SK-N-SH treated with all-trans-retinoic acid at 6 μM for 48 hours (cell line): ENCODE measurements around the gene B9D1.

ENCODE experiments used
- CSDC2 ChIP-seq: fragments of 250-450 bp; sonication (Bioruptor Pico); IDR thresholded peaks from 2 replicates; pipeline ENCODE4 v1.5.0; 2020; ENCODE audit warnings: mild to moderate bottlenecking, moderate library complexity
- ESRRG ChIP-seq: fragments of 250-450 bp; sonication (Bioruptor Pico); IDR thresholded peaks from 2 replicates; pipeline ENCODE4 v1.6.1; 2021; ENCODE audit warnings: mild to moderate bottlenecking
- RARB ChIP-seq: fragments of 250-450 bp; sonication (Bioruptor Pico); IDR thresholded peaks from 2 replicates; pipeline ENCODE4 v1.8.0; 2021; ENCODE audit warnings: mild to moderate bottlenecking, moderate library complexity
- TOX ChIP-seq: fragments of 250-450 bp; sonication (Bioruptor Pico); IDR thresholded peaks from 2 replicates; pipeline ENCODE4 v1.8.0; 2021; ENCODE audit warnings: mild to moderate bottlenecking, moderate library complexity, borderline replicate concordance
- ZFP3 ChIP-seq: fragments of 250-450 bp; sonication (Bioruptor Pico); IDR thresholded peaks from 2 replicates; pipeline ENCODE4 v1.5.0; 2020; ENCODE audit warnings: mild to moderate bottlenecking, moderate library complexity
- ZFP30 ChIP-seq: fragments of 450-650 bp; formaldehyde crosslinking; IDR thresholded peaks from 2 replicates; pipeline ENCODE4 v1.5.0; 2022; ENCODE audit warnings: mild to moderate bottlenecking, moderate library complexity
- ZNF70 ChIP-seq: fragments of 450-650 bp; formaldehyde crosslinking; IDR thresholded peaks from 2 replicates; pipeline ENCODE4 v1.5.0; 2020; ENCODE audit warnings: mild to moderate bottlenecking, moderate library complexity
- ZNF8 ChIP-seq: fragments of 450-650 bp; formaldehyde crosslinking; IDR thresholded peaks from 2 replicates; pipeline ENCODE4 v1.5.0; 2020; ENCODE audit warnings: mild to moderate bottlenecking, moderate library complexity
- TF ChIP-seq, protein P1 (sequence below): fragments of 250-450 bp; sonication (Bioruptor Pico); IDR thresholded peaks from 2 replicates; pipeline ENCODE4 v1.8.0; 2020; ENCODE audit warnings: mild to moderate bottlenecking, moderate library complexity, borderline replicate concordance
- TF ChIP-seq, protein P2 (sequence below): fragments of 250-450 bp; sonication (Bioruptor Pico); IDR thresholded peaks from 2 replicates; pipeline ENCODE4 v1.5.1; 2020; ENCODE audit warnings: low read depth, mild to moderate bottlenecking, moderate library complexity
- TF ChIP-seq, protein P3 (sequence below): fragments of 250-450 bp; sonication (Bioruptor Pico); IDR thresholded peaks from 2 replicates; pipeline ENCODE4 v1.8.0; 2021; ENCODE audit warnings: low read depth, mild to moderate bottlenecking, moderate library complexity, borderline replicate concordance
- TF ChIP-seq, protein P4 (sequence below): fragments of 250-450 bp; sonication (Bioruptor Pico); IDR thresholded peaks from 2 replicates; pipeline ENCODE4 v1.5.0; 2020; ENCODE audit warnings: mild to moderate bottlenecking, moderate library complexity

DNA sequence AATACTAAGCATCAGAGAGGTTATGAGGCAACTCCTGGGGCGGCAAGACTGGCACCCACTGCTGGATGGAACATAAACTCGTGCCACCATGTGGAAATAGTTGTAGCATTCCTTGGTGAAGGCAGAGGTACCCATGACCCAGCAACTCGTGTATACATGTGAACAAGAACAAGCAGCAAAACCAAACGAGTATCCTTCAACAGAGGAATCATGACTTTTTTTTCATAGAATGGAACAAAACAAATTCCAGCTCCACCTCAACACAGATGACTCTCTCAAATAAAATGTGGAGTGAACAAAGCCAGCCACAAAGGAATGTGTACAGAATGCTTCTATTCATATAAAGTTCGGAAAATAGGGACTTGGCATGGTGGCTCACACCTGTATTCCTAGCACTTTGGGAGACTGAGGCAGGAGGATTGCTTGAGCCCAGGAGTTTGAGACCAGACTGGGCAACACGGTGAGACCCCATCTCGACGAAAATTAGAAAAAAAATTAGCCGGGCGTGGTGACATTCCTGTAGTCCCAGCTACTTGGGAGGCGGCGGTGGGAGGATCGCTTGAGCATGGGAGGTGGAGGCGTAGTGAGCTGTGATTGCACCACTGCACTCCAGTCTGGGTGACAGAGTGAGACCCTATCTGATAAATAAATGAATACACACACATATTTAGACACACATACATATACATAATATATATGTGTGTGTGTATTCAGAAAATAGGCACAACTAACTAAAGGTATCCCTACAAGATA, 35.3 kb downstream of the B9D1 start:
- TF ChIP-seq ZFP30, result no peak
- TF ChIP-seq CSDC2 (CRISPR knock-in tag), result no peak
- TF ChIP-seq ZNF70 (CRISPR knock-in tag), result no peak
- TF ChIP-seq, protein P1, sequence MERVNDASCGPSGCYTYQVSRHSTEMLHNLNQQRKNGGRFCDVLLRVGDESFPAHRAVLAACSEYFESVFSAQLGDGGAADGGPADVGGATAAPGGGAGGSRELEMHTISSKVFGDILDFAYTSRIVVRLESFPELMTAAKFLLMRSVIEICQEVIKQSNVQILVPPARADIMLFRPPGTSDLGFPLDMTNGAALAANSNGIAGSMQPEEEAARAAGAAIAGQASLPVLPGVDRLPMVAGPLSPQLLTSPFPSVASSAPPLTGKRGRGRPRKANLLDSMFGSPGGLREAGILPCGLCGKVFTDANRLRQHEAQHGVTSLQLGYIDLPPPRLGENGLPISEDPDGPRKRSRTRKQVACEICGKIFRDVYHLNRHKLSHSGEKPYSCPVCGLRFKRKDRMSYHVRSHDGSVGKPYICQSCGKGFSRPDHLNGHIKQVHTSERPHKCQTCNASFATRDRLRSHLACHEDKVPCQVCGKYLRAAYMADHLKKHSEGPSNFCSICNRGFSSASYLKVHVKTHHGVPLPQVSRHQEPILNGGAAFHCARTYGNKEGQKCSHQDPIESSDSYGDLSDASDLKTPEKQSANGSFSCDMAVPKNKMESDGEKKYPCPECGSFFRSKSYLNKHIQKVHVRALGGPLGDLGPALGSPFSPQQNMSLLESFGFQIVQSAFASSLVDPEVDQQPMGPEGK, result no peak
- TF ChIP-seq, protein P2, sequence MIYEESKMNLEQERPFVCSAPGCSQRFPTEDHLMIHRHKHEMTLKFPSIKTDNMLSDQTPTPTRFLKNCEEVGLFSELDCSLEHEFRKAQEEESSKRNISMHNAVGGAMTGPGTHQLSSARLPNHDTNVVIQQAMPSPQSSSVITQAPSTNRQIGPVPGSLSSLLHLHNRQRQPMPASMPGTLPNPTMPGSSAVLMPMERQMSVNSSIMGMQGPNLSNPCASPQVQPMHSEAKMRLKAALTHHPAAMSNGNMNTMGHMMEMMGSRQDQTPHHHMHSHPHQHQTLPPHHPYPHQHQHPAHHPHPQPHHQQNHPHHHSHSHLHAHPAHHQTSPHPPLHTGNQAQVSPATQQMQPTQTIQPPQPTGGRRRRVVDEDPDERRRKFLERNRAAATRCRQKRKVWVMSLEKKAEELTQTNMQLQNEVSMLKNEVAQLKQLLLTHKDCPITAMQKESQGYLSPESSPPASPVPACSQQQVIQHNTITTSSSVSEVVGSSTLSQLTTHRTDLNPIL (CRISPR knock-in tag), result no peak
- TF ChIP-seq, protein P3, sequence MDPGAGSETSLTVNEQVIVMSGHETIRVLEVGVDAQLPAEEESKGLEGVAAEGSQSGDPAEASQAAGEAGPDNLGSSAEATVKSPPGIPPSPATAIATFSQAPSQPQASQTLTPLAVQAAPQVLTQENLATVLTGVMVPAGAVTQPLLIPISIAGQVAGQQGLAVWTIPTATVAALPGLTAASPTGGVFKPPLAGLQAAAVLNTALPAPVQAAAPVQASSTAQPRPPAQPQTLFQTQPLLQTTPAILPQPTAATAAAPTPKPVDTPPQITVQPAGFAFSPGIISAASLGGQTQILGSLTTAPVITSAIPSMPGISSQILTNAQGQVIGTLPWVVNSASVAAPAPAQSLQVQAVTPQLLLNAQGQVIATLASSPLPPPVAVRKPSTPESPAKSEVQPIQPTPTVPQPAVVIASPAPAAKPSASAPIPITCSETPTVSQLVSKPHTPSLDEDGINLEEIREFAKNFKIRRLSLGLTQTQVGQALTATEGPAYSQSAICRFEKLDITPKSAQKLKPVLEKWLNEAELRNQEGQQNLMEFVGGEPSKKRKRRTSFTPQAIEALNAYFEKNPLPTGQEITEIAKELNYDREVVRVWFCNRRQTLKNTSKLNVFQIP (CRISPR knock-in tag), result no peak
- TF ChIP-seq ZNF8, result no peak
- TF ChIP-seq ESRRG, result no peak
- no peak for TF ChIP-seq TOX
- TF ChIP-seq RARB (CRISPR knock-in tag), result no peak
- TF ChIP-seq, protein P4, sequence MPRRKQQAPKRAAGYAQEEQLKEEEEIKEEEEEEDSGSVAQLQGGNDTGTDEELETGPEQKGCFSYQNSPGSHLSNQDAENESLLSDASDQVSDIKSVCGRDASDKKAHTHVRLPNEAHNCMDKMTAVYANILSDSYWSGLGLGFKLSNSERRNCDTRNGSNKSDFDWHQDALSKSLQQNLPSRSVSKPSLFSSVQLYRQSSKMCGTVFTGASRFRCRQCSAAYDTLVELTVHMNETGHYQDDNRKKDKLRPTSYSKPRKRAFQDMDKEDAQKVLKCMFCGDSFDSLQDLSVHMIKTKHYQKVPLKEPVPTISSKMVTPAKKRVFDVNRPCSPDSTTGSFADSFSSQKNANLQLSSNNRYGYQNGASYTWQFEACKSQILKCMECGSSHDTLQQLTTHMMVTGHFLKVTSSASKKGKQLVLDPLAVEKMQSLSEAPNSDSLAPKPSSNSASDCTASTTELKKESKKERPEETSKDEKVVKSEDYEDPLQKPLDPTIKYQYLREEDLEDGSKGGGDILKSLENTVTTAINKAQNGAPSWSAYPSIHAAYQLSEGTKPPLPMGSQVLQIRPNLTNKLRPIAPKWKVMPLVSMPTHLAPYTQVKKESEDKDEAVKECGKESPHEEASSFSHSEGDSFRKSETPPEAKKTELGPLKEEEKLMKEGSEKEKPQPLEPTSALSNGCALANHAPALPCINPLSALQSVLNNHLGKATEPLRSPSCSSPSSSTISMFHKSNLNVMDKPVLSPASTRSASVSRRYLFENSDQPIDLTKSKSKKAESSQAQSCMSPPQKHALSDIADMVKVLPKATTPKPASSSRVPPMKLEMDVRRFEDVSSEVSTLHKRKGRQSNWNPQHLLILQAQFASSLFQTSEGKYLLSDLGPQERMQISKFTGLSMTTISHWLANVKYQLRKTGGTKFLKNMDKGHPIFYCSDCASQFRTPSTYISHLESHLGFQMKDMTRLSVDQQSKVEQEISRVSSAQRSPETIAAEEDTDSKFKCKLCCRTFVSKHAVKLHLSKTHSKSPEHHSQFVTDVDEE (CRISPR knock-in tag), result no peak
- TF ChIP-seq ZFP3 (CRISPR knock-in tag), result no peak
